ENCODE data around the gene CTDSP2. TPM values are rescaled to one million over a fixed set of nuclear protein-coding genes. Genes with fewer than 3 reads are reported as not detected.

Gene CTDSP2
- total and polyA plus RNA-seq, 2 donors (not counting 3 experiments of a cell fraction or from before 2014, with no cell fraction given): 142 to 146 TPM

- Histone ChIP-seq H3K36me3 (ENCODE audit: control insufficient read depth in 2 of 2, extremely low read depth in 1 of 2, insufficient read depth in 2 of 2, low read length in 2 of 2) (peaks cover 15 to 16% of the 10 kb centered on the region in 2 experiments), H3K4me3 (replicated peaks in 1 of 3; ENCODE audit: insufficient read depth in 1 of 3, low read depth in 1 of 3, low read length in 3 of 3) (no peak overlapping the region), H4K20me1 (replicated peaks; ENCODE audit: control insufficient read depth, extremely low read depth, insufficient read depth, low read length) (no peaks in the 10 kb centered on the region), H3K27ac (ENCODE audit: insufficient read depth, low read depth, low read length) (no peak overlapping the region), H3K9me3 (replicated peaks; ENCODE audit: control insufficient read depth, insufficient read depth, low read length) (no peaks in the 10 kb centered on the region), H3K4me2 (ENCODE audit: insufficient read depth, low read length) (no peak overlapping the region), H3K27me3 (ENCODE audit: control insufficient read depth in 2 of 2, insufficient read depth in 2 of 2, low read length in 2 of 2) (no peaks in the 10 kb centered on the region), H3K4me1 (ENCODE audit: control insufficient read depth, extremely low read depth, insufficient read depth, low read length) (no peaks in the 10 kb centered on the region), H3K9me1 (replicated peaks; ENCODE audit: control insufficient read depth, extremely low read depth, insufficient read depth, low read length) (no peaks in the 10 kb centered on the region), H3K79me2 (ENCODE audit: control insufficient read depth, insufficient read depth, low read length) (no peaks in the 10 kb centered on the region), H2AFZ (ENCODE audit: low read depth, low read length) (no peak overlapping the region), H3K9ac (replicated peaks; ENCODE audit: extremely low read depth, insufficient read depth, low read length) (no peak overlapping the region)
- DNase-seq (ENCODE audit: low read depth, low spot score): no peak
- no TSS peak for BruUV-seq (replicated peaks)
- TF ChIP-seq EZH2 (IDR thresholded peaks at IDR 0.05; ENCODE audit: borderline replicate concordance, low read depth, low read length, severe bottlenecking) (no peak), CTCF (IDR thresholded peaks at IDR 0.05; ENCODE audit: extremely low read depth in 1 of 2, insufficient read depth in 1 of 2, low read depth in 1 of 2, low read length in 2 of 2) (no peak), FOS (IDR thresholded peaks at IDR 0.05; ENCODE audit: borderline replicate concordance, insufficient read depth, low read length) (no peak), JUN (IDR thresholded peaks at IDR 0.05; ENCODE audit: borderline replicate concordance, insufficient read depth, insufficient read length, low read depth) (no peak), GATA2 (IDR thresholded peaks at IDR 0.05; ENCODE audit: insufficient read depth, insufficient read length, low read depth, low read length) (no peak)
- ChIA-PET POLR2A (no interaction called here), CTCF (interaction anchor here (3.7 kb wide), 1 partner anchor 8 kb away, joined by 27 read pairs; no protein-coding TSS in a partner anchor)
- intact Hi-C loops (cut with micrococcal nuclease): no loop called here
- FAIRE-seq: no peak
- dilution Hi-C loops (cut with MboI; ENCODE audit: extremely low pct_ligation_motif_present, low sequenced_read_pairs): no loop called here
Observed at GRCh38 chr12:57795354-57795753, 51.2 kb downstream of the CTDSP2 start.

- no peak overlapping the region for H3K9ac ChIP-seq (replicated peaks; ENCODE audit: extremely low read depth, insufficient read depth, low read length)
- POLR2A ChIA-PET: no interaction called here
- no peak for FAIRE-seq
Observed at GRCh38 chr12:57793920-57794319, 52.6 kb downstream of the CTDSP2 start.

More at GRCh38 chr12:57793920-57794319, 52.6 kb downstream of the CTDSP2 start:
- CTCF ChIA-PET: interaction anchor here (2.6 to 3.7 kb wide), 2 partner anchors 9 to 11 kb away, joined by 12 to 27 read pairs; partner anchors contain the start of gene TSFM
- H3K27ac ChIP-seq (ENCODE audit: insufficient read depth, low read depth, low read length): no peak overlapping the region
- intact Hi-C loops (cut with micrococcal nuclease) (no loop called here), dilution Hi-C loops (cut with MboI; ENCODE audit: extremely low pct_ligation_motif_present, low sequenced_read_pairs) (no loop called here)
- peak; percentile 19 for DNase-seq (ENCODE audit: low read depth, low spot score)
- H4K20me1 ChIP-seq (replicated peaks; ENCODE audit: control insufficient read depth, extremely low read depth, insufficient read depth, low read length): no peaks in the 10 kb centered on the region
- no peak overlapping the region for H2AFZ ChIP-seq (ENCODE audit: low read depth, low read length)
- H3K9me3 ChIP-seq (replicated peaks; ENCODE audit: control insufficient read depth, insufficient read depth, low read length): no peaks in the 10 kb centered on the region
- peaks cover 13% of the 10 kb centered on the region in 2 experiments for H3K36me3 ChIP-seq (ENCODE audit: control insufficient read depth in 2 of 2, extremely low read depth in 1 of 2, insufficient read depth in 2 of 2, low read length in 2 of 2)
- no peaks in the 10 kb centered on the region for H3K4me1 ChIP-seq (ENCODE audit: control insufficient read depth, extremely low read depth, insufficient read depth, low read length)
- peak; percentile 62 for TF ChIP-seq FOS (IDR thresholded peaks at IDR 0.05; ENCODE audit: borderline replicate concordance, insufficient read depth, low read length)
- no peak for TF ChIP-seq EZH2 (IDR thresholded peaks at IDR 0.05; ENCODE audit: borderline replicate concordance, low read depth, low read length, severe bottlenecking)
- peak; percentile 77 for TF ChIP-seq GATA2 (IDR thresholded peaks at IDR 0.05; ENCODE audit: insufficient read depth, insufficient read length, low read depth, low read length)
- H3K4me2 ChIP-seq (ENCODE audit: insufficient read depth, low read length): no peak overlapping the region
- BruUV-seq (replicated peaks): no TSS peak
- H3K4me3 ChIP-seq (replicated peaks in 1 of 3; ENCODE audit: insufficient read depth in 1 of 3, low read depth in 1 of 3, low read length in 3 of 3): no peak overlapping the region
- no peaks in the 10 kb centered on the region for H3K27me3 ChIP-seq (ENCODE audit: control insufficient read depth in 2 of 2, insufficient read depth in 2 of 2, low read length in 2 of 2)
- no peaks in the 10 kb centered on the region for H3K79me2 ChIP-seq (ENCODE audit: control insufficient read depth, insufficient read depth, low read length)
- no peaks in the 10 kb centered on the region for H3K9me1 ChIP-seq (replicated peaks; ENCODE audit: control insufficient read depth, extremely low read depth, insufficient read depth, low read length)
